ENCODE data around the gene GRK2.
A peak's percentile ranks its signal among the peaks of the same experiment; 100 is the strongest.
"Not testable (repeated sequence)": the region's sequence is repeated elsewhere in the genome, so short reads cannot be mapped to it uniquely, and the experiment has no call there.

GRK2 gene

GRCh38 chr11:67266449-67267187 lies at the start of gene GRK2:
TSS of gene GRK2 (plus strand) at chr11:67266473. CDS start at chr11:67266700, 227 bp downstream.
- DNase-seq (ENCODE audit: low read depth in 2 of 2) = no peak

- no peak for DNase-seq (ENCODE audit: low read depth in 2 of 2)
Observed at GRCh38 chr11:67227726-67228125, 38.5 kb upstream of the GRK2 start.

- no peak for DNase-seq (ENCODE audit: low read depth in 2 of 2)
Observed at GRCh38 chr11:67230406-67230805, 35.9 kb upstream of the GRK2 start.

- DNase-seq (ENCODE audit: low read depth in 2 of 2) = no peak
Observed at GRCh38 chr11:67230886-67231285, 35.4 kb upstream of the GRK2 start.

- no peak for DNase-seq (ENCODE audit: low read depth in 2 of 2)
Observed at GRCh38 chr11:67233584-67234190, 32.6 kb upstream of the GRK2 start.

GRCh38 chr11:67234571-67234970 lies 31.7 kb upstream of the GRK2 start:
- not testable (repeated sequence) for DNase-seq (ENCODE audit: low read depth in 2 of 2)

- DNase-seq (ENCODE audit: low read depth in 2 of 2) = no peak
Observed at GRCh38 chr11:67237574-67237973, 28.7 kb upstream of the GRK2 start.

GRCh38 chr11:67238894-67239782 lies 27.1 kb upstream of the GRK2 start:
- no peak for DNase-seq (ENCODE audit: low read depth in 2 of 2)

GRCh38 chr11:67239783-67240575 lies 26.3 kb upstream of the GRK2 start:
- peak; percentile 85 to 90 for DNase-seq (ENCODE audit: low read depth in 2 of 2)

- DNase-seq (ENCODE audit: low read depth in 2 of 2) = peak; percentile 54 to 63
Observed at GRCh38 chr11:67240576-67241389, 25.5 kb upstream of the GRK2 start.

- DNase-seq (ENCODE audit: low read depth in 2 of 2) = no peak
Observed at GRCh38 chr11:67242548-67242947, 23.7 kb upstream of the GRK2 start.

GRCh38 chr11:67243051-67243450 lies 23.2 kb upstream of the GRK2 start:
- no peak for DNase-seq (ENCODE audit: low read depth in 2 of 2)

GRCh38 chr11:67245046-67245445 lies 21.2 kb upstream of the GRK2 start:
- DNase-seq (ENCODE audit: low read depth in 2 of 2) = no peak

GRCh38 chr11:67247946-67248550 lies 18.2 kb upstream of the GRK2 start:
- DNase-seq (ENCODE audit: low read depth in 2 of 2) = no peak

GRCh38 chr11:67248653-67249052 lies 17.6 kb upstream of the GRK2 start:
- no peak for DNase-seq (ENCODE audit: low read depth in 2 of 2)

GRCh38 chr11:67250059-67251043 lies 15.9 kb upstream of the GRK2 start:
- DNase-seq (ENCODE audit: low read depth in 2 of 2) = no peak

GRCh38 chr11:67251841-67252240 lies 14.4 kb upstream of the GRK2 start:
- DNase-seq (ENCODE audit: low read depth in 2 of 2) = no peak

GRCh38 chr11:67252831-67253239 lies 13.4 kb upstream of the GRK2 start:
- DNase-seq (ENCODE audit: low read depth in 2 of 2) = no peak

Data from stimulated activated CD4-positive, alpha-beta T cell treated with anti-CD3 and anti-CD28 coated beads, Interleukin-1b, Interleukin-23, amount 100 ng/mL, for 4 hours (primary cell).